Measurements from ENCODE around the gene RERE.
A peak's percentile ranks its signal among the peaks of the same experiment; 100 is the strongest.

The RERE gene

GRCh38 chr1:8554956-8555534, 262.4 kb downstream of the RERE start:
- peak; percentile 39 for DNase-seq
- in situ Hi-C loops (cut with HindIII; ENCODE audit: low pct_ligation_motif_present, low pct_unique_long_range_greater_than_20kb, low sequenced_read_pairs): no loop called here

GRCh38 chr1:8552820-8553397, 264.5 kb downstream of the RERE start:
- in situ Hi-C loops (cut with HindIII; ENCODE audit: low pct_ligation_motif_present, low pct_unique_long_range_greater_than_20kb, low sequenced_read_pairs): no loop called here
- DNase-seq: no peak

- no peak for DNase-seq
- in situ Hi-C loops (cut with HindIII; ENCODE audit: low pct_ligation_motif_present, low pct_unique_long_range_greater_than_20kb, low sequenced_read_pairs): no loop called here
These were observed 265.6 kb downstream of the RERE start for GRCh38 chr1:8551613-8552489.

- in situ Hi-C loops (cut with HindIII; ENCODE audit: low pct_ligation_motif_present, low pct_unique_long_range_greater_than_20kb, low sequenced_read_pairs): no loop called here
These were observed 266.4 kb downstream of the RERE start for GRCh38 chr1:8551057-8551456.

GRCh38 chr1:8547791-8548190, 269.6 kb downstream of the RERE start:
- in situ Hi-C loops (cut with HindIII; ENCODE audit: low pct_ligation_motif_present, low pct_unique_long_range_greater_than_20kb, low sequenced_read_pairs): no loop called here
- DNase-seq: no peak

More at GRCh38 chr1:8551057-8551456, 266.4 kb downstream of the RERE start:
- no peak for DNase-seq

GRCh38 chr1:8545078-8545477, 272.4 kb downstream of the RERE start:
- no peak for DNase-seq
- in situ Hi-C loops (cut with HindIII; ENCODE audit: low pct_ligation_motif_present, low pct_unique_long_range_greater_than_20kb, low sequenced_read_pairs): no loop called here

GRCh38 chr1:8544644-8545043, 272.8 kb downstream of the RERE start:
- no peak for DNase-seq
- in situ Hi-C loops (cut with HindIII; ENCODE audit: low pct_ligation_motif_present, low pct_unique_long_range_greater_than_20kb, low sequenced_read_pairs): no loop called here

- in situ Hi-C loops (cut with HindIII; ENCODE audit: low pct_ligation_motif_present, low pct_unique_long_range_greater_than_20kb, low sequenced_read_pairs): no loop called here
- DNase-seq: no peak
These were observed 273.5 kb downstream of the RERE start for GRCh38 chr1:8543965-8544364.

GRCh38 chr1:8541961-8542521, 275.4 kb downstream of the RERE start:
- in situ Hi-C loops (cut with HindIII; ENCODE audit: low pct_ligation_motif_present, low pct_unique_long_range_greater_than_20kb, low sequenced_read_pairs): no loop called here
- no peak for DNase-seq

GRCh38 chr1:8540971-8541370, 276.5 kb downstream of the RERE start:
- no peak for DNase-seq
- in situ Hi-C loops (cut with HindIII; ENCODE audit: low pct_ligation_motif_present, low pct_unique_long_range_greater_than_20kb, low sequenced_read_pairs): no loop called here

- in situ Hi-C loops (cut with HindIII; ENCODE audit: low pct_ligation_motif_present, low pct_unique_long_range_greater_than_20kb, low sequenced_read_pairs): no loop called here
- no peak for DNase-seq
These were observed 277.0 kb downstream of the RERE start for GRCh38 chr1:8540261-8540941.

GRCh38 chr1:8539683-8540082, 277.8 kb downstream of the RERE start:
- DNase-seq: no peak
- in situ Hi-C loops (cut with HindIII; ENCODE audit: low pct_ligation_motif_present, low pct_unique_long_range_greater_than_20kb, low sequenced_read_pairs): no loop called here

- in situ Hi-C loops (cut with HindIII; ENCODE audit: low pct_ligation_motif_present, low pct_unique_long_range_greater_than_20kb, low sequenced_read_pairs): no loop called here
- no peak for DNase-seq
These were observed 278.9 kb downstream of the RERE start for GRCh38 chr1:8538502-8538901.

GRCh38 chr1:8537991-8538390, 279.4 kb downstream of the RERE start:
- in situ Hi-C loops (cut with HindIII; ENCODE audit: low pct_ligation_motif_present, low pct_unique_long_range_greater_than_20kb, low sequenced_read_pairs): no loop called here

GRCh38 chr1:8536515-8536914, 280.9 kb downstream of the RERE start:
- in situ Hi-C loops (cut with HindIII; ENCODE audit: low pct_ligation_motif_present, low pct_unique_long_range_greater_than_20kb, low sequenced_read_pairs): no loop called here
- DNase-seq: no peak

More at GRCh38 chr1:8537991-8538390, 279.4 kb downstream of the RERE start:
- no peak for DNase-seq

GRCh38 chr1:8533907-8534306, 283.5 kb downstream of the RERE start:
- in situ Hi-C loops (cut with HindIII; ENCODE audit: low pct_ligation_motif_present, low pct_unique_long_range_greater_than_20kb, low sequenced_read_pairs): no loop called here
- no peak for DNase-seq

GRCh38 chr1:8533124-8533523, 284.3 kb downstream of the RERE start:
- DNase-seq: no peak
- in situ Hi-C loops (cut with HindIII; ENCODE audit: low pct_ligation_motif_present, low pct_unique_long_range_greater_than_20kb, low sequenced_read_pairs): no loop called here

GRCh38 chr1:8529901-8530300, 287.5 kb downstream of the RERE start:
- DNase-seq: no peak
- in situ Hi-C loops (cut with HindIII; ENCODE audit: low pct_ligation_motif_present, low pct_unique_long_range_greater_than_20kb, low sequenced_read_pairs): no loop called here

GRCh38 chr1:8527941-8528340, 289.5 kb downstream of the RERE start:
- DNase-seq: no peak
- in situ Hi-C loops (cut with HindIII; ENCODE audit: low pct_ligation_motif_present, low pct_unique_long_range_greater_than_20kb, low sequenced_read_pairs): no loop called here
